GM19023 (cell line): ENCODE measurements around the gene KLHL17.
A peak's percentile ranks its signal among the peaks of the same experiment; 100 is the strongest.
"Not testable (repeated sequence)": the region's sequence is repeated elsewhere in the genome, so short reads cannot be mapped to it uniquely, and the experiment has no call there.

ENCODE experiments used
- ATAC-seq: cut with Tn5 transposase; IDR thresholded peaks from one replicate; pipeline ENCODE4 v1.9.1; 2021; ENCODE audit warnings: mild to moderate bottlenecking, moderate library complexity; ENCODE audit not compliant: unreplicated experiment

KLHL17 gene

DNA sequence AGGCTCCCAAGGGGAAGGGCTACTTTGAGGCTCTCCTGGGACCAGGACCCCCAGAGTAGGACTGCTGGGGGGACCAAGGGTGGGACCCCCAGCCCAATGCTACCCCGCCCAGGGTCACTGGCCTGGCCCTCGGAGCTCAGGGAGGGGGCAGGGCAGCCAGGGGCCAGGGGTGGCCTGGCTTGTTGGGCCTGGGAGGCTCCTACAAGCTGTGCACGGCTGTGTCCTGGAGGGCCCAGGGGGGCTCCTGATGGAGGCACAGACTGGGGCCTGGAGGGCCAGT is 37.3 kb downstream of the KLHL17 start:
- no peak for ATAC-seq

DNA sequence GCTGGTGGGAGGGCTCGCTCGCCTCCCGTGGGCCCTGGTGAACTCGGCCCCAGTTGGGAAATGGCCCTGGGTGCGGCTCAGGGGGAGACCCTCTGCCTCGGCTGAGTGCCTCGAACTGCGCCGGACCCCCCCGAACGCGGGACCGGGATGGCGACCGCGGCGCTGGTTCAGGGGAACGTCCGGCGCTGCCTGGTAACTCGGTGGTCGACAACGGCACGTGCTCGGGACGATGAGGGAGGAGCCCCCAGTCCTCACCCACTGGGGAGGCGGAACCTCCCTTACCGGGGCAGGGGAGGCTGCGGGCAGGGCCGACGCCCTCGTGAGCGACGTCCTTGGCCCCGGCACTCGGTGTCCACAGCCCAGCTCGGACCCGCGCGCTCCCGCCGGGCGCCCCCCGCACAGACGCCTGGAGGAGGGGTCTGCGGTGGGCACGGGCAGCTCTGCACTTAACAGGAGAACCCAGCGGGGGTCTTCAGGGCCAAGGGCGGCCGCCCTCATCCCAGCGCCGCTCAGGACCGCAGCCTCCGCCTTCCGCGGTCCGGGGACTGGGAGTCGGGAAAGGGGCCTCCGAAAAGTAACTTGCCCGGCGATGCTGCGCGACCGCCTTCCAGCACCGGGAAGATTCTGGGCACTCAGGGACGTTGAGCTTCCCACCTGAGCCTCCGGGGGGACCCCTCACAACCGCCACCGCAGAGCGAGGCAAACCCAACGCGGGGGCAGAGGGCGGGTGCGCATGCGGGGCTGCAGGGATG is 37.8 kb downstream of the KLHL17 start:
- ATAC-seq: no peak

DNA sequence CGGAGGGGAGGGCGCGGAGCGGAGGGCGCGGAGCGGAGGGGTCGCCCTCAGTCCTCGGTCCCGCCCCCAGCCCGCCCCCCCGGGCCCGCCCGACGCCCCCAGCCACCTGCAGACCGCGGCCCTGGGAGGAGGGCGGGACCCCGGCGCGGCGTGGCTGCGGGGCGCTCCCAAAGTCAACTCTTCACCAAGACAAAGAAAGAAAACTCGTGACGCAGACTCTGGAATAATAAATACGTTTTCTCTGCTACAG is 38.3 kb downstream of the KLHL17 start:
- ATAC-seq: no peak

DNA sequence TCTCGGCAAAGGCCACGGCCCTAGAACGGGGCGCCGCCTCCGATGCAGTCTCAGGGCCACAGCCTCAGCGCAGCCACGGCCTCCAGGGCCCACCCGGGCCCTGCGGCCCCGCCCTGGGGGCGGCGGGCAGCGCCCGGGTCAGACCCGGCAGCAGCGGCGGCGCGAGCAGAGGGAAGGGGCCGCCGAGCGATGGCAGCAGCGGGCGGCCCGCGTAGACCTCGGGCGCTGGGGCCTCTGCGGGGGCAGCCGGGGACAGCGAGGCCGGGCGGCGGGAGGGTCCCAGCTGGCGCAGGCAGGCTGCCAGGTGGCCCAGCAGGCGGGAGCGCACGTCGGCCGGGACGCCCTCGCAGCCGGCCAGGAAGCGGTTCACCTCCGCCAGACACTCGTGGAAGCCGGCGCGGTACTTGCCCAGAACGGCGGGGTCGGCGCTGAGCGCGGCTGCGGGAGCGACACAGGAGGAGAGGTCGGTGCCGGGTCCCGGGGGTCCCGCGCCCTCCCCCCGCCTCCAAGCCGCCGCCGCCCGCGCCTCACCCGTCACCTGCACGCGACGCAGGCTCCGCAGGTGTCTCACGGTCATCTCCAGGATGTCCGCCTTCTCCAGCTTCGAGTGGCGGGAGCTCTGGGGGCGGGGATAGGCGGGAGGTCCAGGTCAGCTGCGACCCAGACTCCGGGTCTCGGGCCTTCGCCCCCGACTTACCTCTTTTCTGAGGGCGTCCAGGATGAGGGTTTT is 38.8 kb downstream of the KLHL17 start:
- ATAC-seq: no peak

DNA sequence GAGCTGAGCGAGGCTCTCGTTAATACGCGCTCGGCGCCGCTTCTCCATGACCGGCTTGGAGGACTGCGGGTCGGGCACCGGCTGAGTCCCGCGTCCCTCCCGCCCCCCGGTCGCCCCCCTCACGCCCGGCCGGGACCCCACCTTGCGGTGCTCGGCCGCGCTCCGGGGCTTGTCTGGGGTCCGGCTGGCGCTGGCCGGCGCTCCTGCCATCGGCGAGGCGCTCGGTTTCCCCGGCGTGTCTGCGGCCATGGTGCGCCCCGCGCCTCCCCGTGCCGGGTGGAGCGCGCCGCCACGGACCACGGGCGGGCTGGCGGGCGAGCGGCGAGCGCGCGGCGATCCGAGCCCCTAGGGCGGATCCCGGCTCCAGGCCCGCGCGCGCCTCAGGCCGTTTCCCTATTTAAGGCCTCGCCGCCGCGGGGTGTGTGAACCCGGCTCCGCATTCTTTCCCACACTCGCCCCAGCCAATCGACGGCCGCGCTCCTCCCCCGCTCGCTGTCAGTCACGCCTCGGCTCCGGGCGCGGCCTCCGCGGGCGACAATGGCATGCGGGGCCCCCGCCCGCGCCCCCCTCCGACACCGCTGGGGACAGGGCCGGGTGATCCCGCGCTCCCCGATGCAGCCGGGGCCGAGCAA is 39.5 kb downstream of the KLHL17 start, which contains the start of gene HES4:
TSS of gene HES4 (minus strand) at position 373 of the 632 bp plus-strand sequence. CDS start at position 249, 124 bp downstream.
- ATAC-seq: no peak

DNA sequence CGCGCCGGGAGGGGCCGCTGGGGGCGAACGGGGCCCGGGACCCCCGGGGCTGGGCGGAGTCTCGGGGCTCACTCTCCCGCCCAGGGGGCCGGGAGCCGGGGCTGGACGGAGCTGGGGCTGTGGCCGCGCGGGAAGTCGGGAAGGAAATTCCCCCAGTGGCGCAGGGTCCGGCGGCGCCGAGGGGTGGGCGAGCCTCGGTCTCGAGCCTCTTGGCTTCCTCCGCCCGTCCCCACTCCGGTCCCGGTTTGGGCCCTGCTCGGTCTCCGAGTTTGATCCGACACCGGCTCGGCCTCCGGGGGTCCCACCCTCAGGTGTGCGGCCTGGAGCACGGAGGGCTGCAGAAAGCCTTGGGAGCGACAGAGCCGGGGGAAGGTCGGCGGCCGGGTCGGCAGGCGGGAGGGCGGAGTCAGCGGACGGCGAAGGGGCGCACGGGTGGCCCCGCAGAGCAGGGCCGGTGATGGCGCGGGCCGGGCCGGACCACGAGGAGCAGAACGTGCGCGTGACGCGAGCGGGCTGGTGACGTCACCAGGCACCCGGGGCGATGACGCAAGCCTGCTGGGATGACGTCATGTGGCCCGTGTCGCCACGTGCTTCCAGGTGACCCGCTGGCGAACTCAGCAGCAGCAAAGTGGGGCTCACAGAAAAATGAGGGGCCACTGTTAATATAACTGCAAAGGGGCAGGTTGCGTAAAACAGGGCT is 40.1 kb downstream of the KLHL17 start:
- ATAC-seq: no peak

GRCh38 chr1:1001057-1001783 is 40.8 kb downstream of the KLHL17 start:
- ATAC-seq: no peak

- ATAC-seq: no peak
Measured at GRCh38 chr1:1003618-1004419, 43.4 kb downstream of the KLHL17 start.

- no peak for ATAC-seq
Measured at GRCh38 chr1:1004420-1004779, 44.0 kb downstream of the KLHL17 start.

- no peak for ATAC-seq
Measured at GRCh38 chr1:1004780-1005697, 44.7 kb downstream of the KLHL17 start.

- ATAC-seq: no peak
Measured at GRCh38 chr1:1005774-1006304, 45.5 kb downstream of the KLHL17 start.

- no peak for ATAC-seq
Measured at GRCh38 chr1:1006305-1007159, 46.1 kb downstream of the KLHL17 start.

- ATAC-seq: not testable (repeated sequence)
Measured at GRCh38 chr1:1010131-1010530, 49.7 kb downstream of the KLHL17 start.

GRCh38 chr1:1011396-1011949 is 51.1 kb downstream of the KLHL17 start:
- ATAC-seq: no peak

GRCh38 chr1:1012736-1013104 is 52.3 kb downstream of the KLHL17 start:
- ATAC-seq: not testable (repeated sequence)

GRCh38 chr1:1013105-1013921 is 52.9 kb downstream of the KLHL17 start, which contains the start of gene ISG15:
ISG15 (plus strand) TSS chr1:1013497; CDS start chr1:1013574, 77 bp downstream.
- ATAC-seq: peak; percentile 77
